ENCODE data around the gene RAB4A. TPM values are rescaled to one million over a fixed set of nuclear protein-coding genes. Genes with fewer than 3 reads are reported as not detected.
"Not testable (repeated sequence)": the region's sequence is repeated elsewhere in the genome, so short reads cannot be mapped to it uniquely, and the experiment has no call there.

Gene RAB4A
- total RNA-seq, 3 donors from 2014 or later (not counting 1 experiment from before 2014, with no cell fraction given): 31.2 to 47.1 (median 31.6) TPM

DNA sequence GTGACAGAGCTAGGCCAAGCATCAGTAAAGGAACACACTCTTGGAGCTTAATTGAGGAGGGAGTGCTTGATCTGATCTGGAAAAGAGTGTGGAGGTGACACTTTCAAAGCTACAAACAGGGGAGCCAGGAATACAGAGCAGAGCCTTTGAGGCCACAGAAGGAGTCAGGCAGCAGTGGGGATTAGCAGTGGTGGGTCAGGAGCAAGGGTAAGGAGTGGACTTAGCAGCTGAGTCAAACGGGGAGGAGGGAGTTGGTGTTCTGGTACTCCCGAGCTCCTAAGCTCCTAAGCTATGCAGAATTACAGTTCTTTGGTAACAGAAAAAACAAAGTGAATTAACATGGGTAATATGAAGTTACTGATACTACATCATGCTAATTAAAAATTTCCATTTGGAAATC is 14.5 kb downstream of the RAB4A start:
- Mint-ChIP-seq H3K9me3 (no peaks in the 10 kb centered on the region), H3K4me3 (no peak overlapping the region), H3K27ac (peak overlapping the region in 1 of 2 donors; percentile 64), H3K4me1 (peaks cover 58 to 61% of the 10 kb centered on the region in 2 donors), H3K36me3 (peaks cover 2% of the 10 kb centered on the region), H3K27me3 (ENCODE audit: low read depth in 2 of 2) (no peaks in the 10 kb centered on the region)
- no peak for DNase-seq
- H3K9me3 ChIP-seq (ENCODE audit: control insufficient read depth, insufficient read depth, low read length): no peaks in the 10 kb centered on the region
- no peak overlapping the region for H3K4me3 ChIP-seq (ENCODE audit: low read length)
- H3K27me3 ChIP-seq (ENCODE audit: control insufficient read depth, insufficient read depth, low read length): no peaks in the 10 kb centered on the region
- H3K4me1 ChIP-seq (ENCODE audit: control insufficient read depth, insufficient read depth, low read length): no peaks in the 10 kb centered on the region
- intact Hi-C loops (cut with micrococcal nuclease): no loop called here
- ATAC-seq: no peak
- peaks cover 13% of the 10 kb centered on the region for H3K36me3 ChIP-seq (ENCODE audit: control insufficient read depth, insufficient read depth, low read length)
- TF ChIP-seq, protein P1, sequence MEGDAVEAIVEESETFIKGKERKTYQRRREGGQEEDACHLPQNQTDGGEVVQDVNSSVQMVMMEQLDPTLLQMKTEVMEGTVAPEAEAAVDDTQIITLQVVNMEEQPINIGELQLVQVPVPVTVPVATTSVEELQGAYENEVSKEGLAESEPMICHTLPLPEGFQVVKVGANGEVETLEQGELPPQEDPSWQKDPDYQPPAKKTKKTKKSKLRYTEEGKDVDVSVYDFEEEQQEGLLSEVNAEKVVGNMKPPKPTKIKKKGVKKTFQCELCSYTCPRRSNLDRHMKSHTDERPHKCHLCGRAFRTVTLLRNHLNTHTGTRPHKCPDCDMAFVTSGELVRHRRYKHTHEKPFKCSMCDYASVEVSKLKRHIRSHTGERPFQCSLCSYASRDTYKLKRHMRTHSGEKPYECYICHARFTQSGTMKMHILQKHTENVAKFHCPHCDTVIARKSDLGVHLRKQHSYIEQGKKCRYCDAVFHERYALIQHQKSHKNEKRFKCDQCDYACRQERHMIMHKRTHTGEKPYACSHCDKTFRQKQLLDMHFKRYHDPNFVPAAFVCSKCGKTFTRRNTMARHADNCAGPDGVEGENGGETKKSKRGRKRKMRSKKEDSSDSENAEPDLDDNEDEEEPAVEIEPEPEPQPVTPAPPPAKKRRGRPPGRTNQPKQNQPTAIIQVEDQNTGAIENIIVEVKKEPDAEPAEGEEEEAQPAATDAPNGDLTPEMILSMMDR (IDR thresholded peaks at IDR 0.05): no peak
- H3K27ac ChIP-seq (ENCODE audit: low read length): no peak overlapping the region
- WGBS (ENCODE audit: insufficient coverage): 75% methylated on average over 1 of the region's 2 CpGs

DNA sequence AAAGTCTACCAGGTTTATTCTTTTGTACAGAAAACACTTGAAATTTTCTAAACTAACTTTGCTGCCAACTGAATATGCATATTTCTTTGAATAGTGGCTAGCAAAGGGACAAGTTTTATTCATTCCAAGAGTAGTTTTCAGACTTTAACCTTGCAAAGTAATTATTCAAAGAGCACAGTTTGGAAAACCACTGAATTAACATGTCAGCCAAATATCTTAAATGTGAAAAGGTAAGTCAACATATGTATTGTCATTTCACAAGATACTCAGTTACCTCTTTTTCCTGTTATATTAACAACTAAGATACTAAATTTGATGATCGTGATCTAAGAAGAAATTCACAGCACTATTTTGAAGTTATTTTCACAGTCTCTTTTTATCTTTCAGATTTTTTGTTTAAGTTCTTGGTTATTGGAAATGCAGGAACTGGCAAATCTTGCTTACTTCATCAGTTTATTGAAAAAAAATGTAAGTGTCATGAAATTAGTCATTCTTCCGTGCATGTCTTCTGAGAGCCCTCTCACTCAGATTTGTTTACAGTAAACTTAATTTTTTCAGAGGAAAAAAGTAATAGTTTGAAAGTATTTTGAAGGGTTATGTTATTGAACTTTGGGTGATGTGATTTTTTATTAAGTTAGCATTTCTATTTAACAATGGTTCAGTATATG is 15.3 kb downstream of the RAB4A start:
- H3K4me1 Mint-ChIP-seq: peaks cover 50 to 53% of the 10 kb centered on the region in 2 donors
- no peak overlapping the region for H3K4me3 Mint-ChIP-seq
- H3K36me3 Mint-ChIP-seq: peaks cover 10% of the 10 kb centered on the region
- TF ChIP-seq, protein P1 (IDR thresholded peaks at IDR 0.05): no peak
- ATAC-seq: no peak
- DNase-seq: no peak
- Histone ChIP-seq H3K27ac (ENCODE audit: low read length) (no peak overlapping the region), H3K4me3 (ENCODE audit: low read length) (no peak overlapping the region), H3K9me3 (ENCODE audit: control insufficient read depth, insufficient read depth, low read length) (no peaks in the 10 kb centered on the region), H3K36me3 (ENCODE audit: control insufficient read depth, insufficient read depth, low read length) (peaks cover 15% of the 10 kb centered on the region), H3K27me3 (ENCODE audit: control insufficient read depth, insufficient read depth, low read length) (no peaks in the 10 kb centered on the region), H3K4me1 (ENCODE audit: control insufficient read depth, insufficient read depth, low read length) (no peaks in the 10 kb centered on the region)
- no CpG with 5 or more reads among the region's 2 CpGs for WGBS (ENCODE audit: insufficient coverage)
- H3K27ac Mint-ChIP-seq: peak overlapping the region; percentile 63 to 72
- intact Hi-C loops (cut with micrococcal nuclease): no loop called here
- H3K9me3 Mint-ChIP-seq: no peaks in the 10 kb centered on the region
- H3K27me3 Mint-ChIP-seq (ENCODE audit: low read depth in 2 of 2): no peaks in the 10 kb centered on the region

DNA sequence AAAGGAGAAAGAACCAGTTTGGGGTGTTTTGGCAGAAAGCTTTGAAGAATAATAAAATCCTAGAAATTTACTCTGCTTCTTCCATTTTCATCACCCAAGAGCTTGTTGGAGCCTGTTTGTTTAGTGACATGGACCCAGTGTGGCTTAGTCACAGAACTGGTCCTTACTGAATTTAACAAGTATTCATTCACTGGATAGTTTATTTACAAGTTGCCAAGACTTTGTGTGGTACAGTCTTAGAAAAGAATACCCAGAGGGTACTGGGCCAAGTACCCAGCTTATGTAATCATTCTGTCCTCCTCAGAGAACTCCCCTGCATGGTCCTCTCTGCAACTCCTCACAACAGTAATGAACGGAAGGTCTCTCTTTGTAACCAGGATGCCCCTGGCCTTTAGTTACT is 16.4 kb downstream of the RAB4A start:
- H3K27me3 ChIP-seq (ENCODE audit: control insufficient read depth, insufficient read depth, low read length): no peaks in the 10 kb centered on the region
- Mint-ChIP-seq H3K9me3 (peaks cover 0 to 2% of the 10 kb centered on the region in 2 donors), H3K27me3 (ENCODE audit: low read depth in 2 of 2) (no peaks in the 10 kb centered on the region), H3K4me1 (peaks cover 41 to 44% of the 10 kb centered on the region in 2 donors), H3K4me3 (no peak overlapping the region), H3K36me3 (peaks cover 15% of the 10 kb centered on the region), H3K27ac (peak overlapping the region in 1 of 2 donors; percentile 72)
- no peak for ATAC-seq
- no peak overlapping the region for H3K27ac ChIP-seq (ENCODE audit: low read length)
- 94% methylated on average over 1 of the region's 1 CpG for WGBS (ENCODE audit: insufficient coverage)
- intact Hi-C loops (cut with micrococcal nuclease): no loop called here
- no peak for DNase-seq
- TF ChIP-seq, protein P1 (IDR thresholded peaks at IDR 0.05): no peak
- H3K9me3 ChIP-seq (ENCODE audit: control insufficient read depth, insufficient read depth, low read length): no peaks in the 10 kb centered on the region
- peaks cover 15% of the 10 kb centered on the region for H3K36me3 ChIP-seq (ENCODE audit: control insufficient read depth, insufficient read depth, low read length)
- no peaks in the 10 kb centered on the region for H3K4me1 ChIP-seq (ENCODE audit: control insufficient read depth, insufficient read depth, low read length)
- H3K4me3 ChIP-seq (ENCODE audit: low read length): no peak overlapping the region

DNA sequence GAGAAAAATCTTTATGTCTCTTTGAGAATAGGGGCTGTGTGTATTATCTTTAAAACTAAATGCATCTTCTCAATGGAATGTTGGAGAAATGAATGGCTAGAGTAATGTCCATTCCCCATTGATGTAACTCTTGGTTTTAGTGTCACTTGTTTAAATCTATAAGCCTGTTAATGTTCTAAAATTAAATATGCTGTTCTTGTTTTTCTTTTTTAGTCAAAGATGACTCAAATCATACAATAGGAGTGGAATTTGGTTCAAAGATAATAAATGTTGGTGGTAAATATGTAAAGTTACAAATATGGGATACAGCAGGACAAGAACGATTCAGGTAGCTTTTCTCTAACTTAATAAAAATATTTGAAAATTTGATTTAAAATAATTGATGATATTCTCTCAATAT is 17.6 kb downstream of the RAB4A start:
- H3K27me3 Mint-ChIP-seq (ENCODE audit: low read depth in 2 of 2): no peaks in the 10 kb centered on the region
- intact Hi-C loops (cut with micrococcal nuclease): no loop called here
- ATAC-seq (no peak), DNase-seq (no peak)
- H3K27ac Mint-ChIP-seq: no peak overlapping the region
- H3K4me3 Mint-ChIP-seq: no peak overlapping the region
- no peaks in the 10 kb centered on the region for H3K27me3 ChIP-seq (ENCODE audit: control insufficient read depth, insufficient read depth, low read length)
- WGBS (ENCODE audit: insufficient coverage): no CpG with 5 or more reads among the region's 1 CpG
- no peaks in the 10 kb centered on the region for H3K4me1 ChIP-seq (ENCODE audit: control insufficient read depth, insufficient read depth, low read length)
- H3K9me3 Mint-ChIP-seq: peaks cover 0 to 2% of the 10 kb centered on the region in 2 donors
- H3K36me3 ChIP-seq (ENCODE audit: control insufficient read depth, insufficient read depth, low read length): peaks cover 17% of the 10 kb centered on the region
- H3K9me3 ChIP-seq (ENCODE audit: control insufficient read depth, insufficient read depth, low read length): no peaks in the 10 kb centered on the region
- TF ChIP-seq, protein P1 (IDR thresholded peaks at IDR 0.05): no peak
- H3K4me3 ChIP-seq (ENCODE audit: low read length): no peak overlapping the region
- H3K27ac ChIP-seq (ENCODE audit: low read length): no peak overlapping the region
- peaks cover 15% of the 10 kb centered on the region for H3K36me3 Mint-ChIP-seq
- H3K4me1 Mint-ChIP-seq: peaks cover 33% of the 10 kb centered on the region in 2 donors

DNA sequence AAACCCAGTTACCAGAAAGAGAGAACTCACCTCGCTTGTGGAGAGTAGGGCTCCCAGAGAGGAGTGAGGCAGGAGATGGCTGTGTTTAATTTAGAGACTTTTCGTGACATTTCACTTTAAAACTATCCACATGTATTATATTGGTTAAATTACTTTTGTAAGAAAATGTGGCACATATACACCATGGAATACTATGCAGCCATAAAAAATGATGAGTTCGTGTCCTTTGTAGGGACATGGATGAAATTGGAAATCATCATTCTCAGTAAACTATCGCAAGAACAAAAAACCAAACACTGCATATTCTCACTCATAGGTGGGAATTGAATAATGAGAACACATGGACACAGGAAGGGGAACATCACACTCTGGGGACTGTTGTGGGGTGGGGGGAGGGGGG is 20.8 kb downstream of the RAB4A start:
- H3K4me1 ChIP-seq (ENCODE audit: control insufficient read depth, insufficient read depth, low read length); H3K27me3 ChIP-seq (ENCODE audit: control insufficient read depth, insufficient read depth, low read length); DNase-seq; ATAC-seq; H3K27me3 Mint-ChIP-seq (ENCODE audit: low read depth in 2 of 2); H3K9me3 ChIP-seq (ENCODE audit: control insufficient read depth, insufficient read depth, low read length); H3K27ac ChIP-seq (ENCODE audit: low read length); H3K4me3 ChIP-seq (ENCODE audit: low read length); H3K27ac Mint-ChIP-seq; H3K4me3 Mint-ChIP-seq; H3K9me3 Mint-ChIP-seq; intact Hi-C loops (cut with micrococcal nuclease): not testable (repeated sequence)
- peaks cover 24 to 26% of the 10 kb centered on the region in 2 donors for H3K4me1 Mint-ChIP-seq
- WGBS (ENCODE audit: insufficient coverage): no CpG with 5 or more reads among the region's 4 CpGs
- peaks cover 26% of the 10 kb centered on the region for H3K36me3 ChIP-seq (ENCODE audit: control insufficient read depth, insufficient read depth, low read length)
- H3K36me3 Mint-ChIP-seq: peaks cover 15% of the 10 kb centered on the region
